Measurements from ENCODE around the gene FAAP20. TPM values are rescaled to one million over a fixed set of nuclear protein-coding genes. Genes with fewer than 3 reads are reported as not detected.

FAAP20 gene
- total and polyA plus RNA-seq, 2 experiments from 2014 or later, result 24.9 to 117 TPM

- Histone ChIP-seq H3K36me3 (replicated peaks; ENCODE audit: insufficient read depth, low read depth) (no peaks in the 10 kb centered on the region), H3K27me3 (no peaks in the 10 kb centered on the region), H2AFZ (no peak overlapping the region), H3K4me1 (ENCODE audit: insufficient read depth) (no peaks in the 10 kb centered on the region), H3K27ac (no peak overlapping the region), H3K9me3 (ENCODE audit: low read depth) (no peaks in the 10 kb centered on the region), H4K20me1 (ENCODE audit: insufficient read depth, poor library complexity, severe bottlenecking) (no peaks in the 10 kb centered on the region), H3K79me2 (no peaks in the 10 kb centered on the region), H3K9me2 (replicated peaks; ENCODE audit: insufficient read depth) (no peaks in the 10 kb centered on the region), H3K4me3 (no peak overlapping the region), H3K4me2 (no peak overlapping the region)
- TF ChIP-seq EZH2phosphoT487 (IDR thresholded peaks at IDR 0.05; ENCODE audit: low read depth, severe bottlenecking, unreplicated experiment), result no peak
- TF ChIP-seq, protein P1, sequence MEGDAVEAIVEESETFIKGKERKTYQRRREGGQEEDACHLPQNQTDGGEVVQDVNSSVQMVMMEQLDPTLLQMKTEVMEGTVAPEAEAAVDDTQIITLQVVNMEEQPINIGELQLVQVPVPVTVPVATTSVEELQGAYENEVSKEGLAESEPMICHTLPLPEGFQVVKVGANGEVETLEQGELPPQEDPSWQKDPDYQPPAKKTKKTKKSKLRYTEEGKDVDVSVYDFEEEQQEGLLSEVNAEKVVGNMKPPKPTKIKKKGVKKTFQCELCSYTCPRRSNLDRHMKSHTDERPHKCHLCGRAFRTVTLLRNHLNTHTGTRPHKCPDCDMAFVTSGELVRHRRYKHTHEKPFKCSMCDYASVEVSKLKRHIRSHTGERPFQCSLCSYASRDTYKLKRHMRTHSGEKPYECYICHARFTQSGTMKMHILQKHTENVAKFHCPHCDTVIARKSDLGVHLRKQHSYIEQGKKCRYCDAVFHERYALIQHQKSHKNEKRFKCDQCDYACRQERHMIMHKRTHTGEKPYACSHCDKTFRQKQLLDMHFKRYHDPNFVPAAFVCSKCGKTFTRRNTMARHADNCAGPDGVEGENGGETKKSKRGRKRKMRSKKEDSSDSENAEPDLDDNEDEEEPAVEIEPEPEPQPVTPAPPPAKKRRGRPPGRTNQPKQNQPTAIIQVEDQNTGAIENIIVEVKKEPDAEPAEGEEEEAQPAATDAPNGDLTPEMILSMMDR (IDR thresholded peaks at IDR 0.05; ENCODE audit: poor library complexity), result no peak
- TF ChIP-seq EZH2 (IDR thresholded peaks at IDR 0.05; ENCODE audit: borderline replicate concordance), result no peak
- DNase-seq (ENCODE audit: low spot score), result no peak
- 96% methylated on average over 19 of the region's 19 CpGs for WGBS (ENCODE audit: low lambda C conversion rate, missing lambda C conversion rate)
These were observed 48.4 kb downstream of the FAAP20 start for GRCh38 chr1:2145946-2146835.

GRCh38 chr1:2144501-2145090, 50.0 kb downstream of the FAAP20 start:
- Histone ChIP-seq H3K79me2 (peaks cover 5% of the 10 kb centered on the region), H3K4me3 (no peak overlapping the region), H4K20me1 (ENCODE audit: insufficient read depth, poor library complexity, severe bottlenecking) (no peaks in the 10 kb centered on the region), H3K36me3 (replicated peaks; ENCODE audit: insufficient read depth, low read depth) (no peaks in the 10 kb centered on the region), H3K27me3 (no peaks in the 10 kb centered on the region), H3K27ac (no peak overlapping the region), H3K4me1 (ENCODE audit: insufficient read depth) (no peaks in the 10 kb centered on the region), H3K9me2 (replicated peaks; ENCODE audit: insufficient read depth) (no peaks in the 10 kb centered on the region), H3K4me2 (no peak overlapping the region), H2AFZ (no peak overlapping the region), H3K9me3 (ENCODE audit: low read depth) (no peaks in the 10 kb centered on the region)
- 96% methylated on average over 14 of the region's 15 CpGs for WGBS (ENCODE audit: low lambda C conversion rate, missing lambda C conversion rate)
- DNase-seq (ENCODE audit: low spot score), result no peak
- TF ChIP-seq, protein P1 (IDR thresholded peaks at IDR 0.05; ENCODE audit: poor library complexity), result no peak
- TF ChIP-seq EZH2phosphoT487 (IDR thresholded peaks at IDR 0.05; ENCODE audit: low read depth, severe bottlenecking, unreplicated experiment) (no peak), EZH2 (IDR thresholded peaks at IDR 0.05; ENCODE audit: borderline replicate concordance) (no peak)

DNA sequence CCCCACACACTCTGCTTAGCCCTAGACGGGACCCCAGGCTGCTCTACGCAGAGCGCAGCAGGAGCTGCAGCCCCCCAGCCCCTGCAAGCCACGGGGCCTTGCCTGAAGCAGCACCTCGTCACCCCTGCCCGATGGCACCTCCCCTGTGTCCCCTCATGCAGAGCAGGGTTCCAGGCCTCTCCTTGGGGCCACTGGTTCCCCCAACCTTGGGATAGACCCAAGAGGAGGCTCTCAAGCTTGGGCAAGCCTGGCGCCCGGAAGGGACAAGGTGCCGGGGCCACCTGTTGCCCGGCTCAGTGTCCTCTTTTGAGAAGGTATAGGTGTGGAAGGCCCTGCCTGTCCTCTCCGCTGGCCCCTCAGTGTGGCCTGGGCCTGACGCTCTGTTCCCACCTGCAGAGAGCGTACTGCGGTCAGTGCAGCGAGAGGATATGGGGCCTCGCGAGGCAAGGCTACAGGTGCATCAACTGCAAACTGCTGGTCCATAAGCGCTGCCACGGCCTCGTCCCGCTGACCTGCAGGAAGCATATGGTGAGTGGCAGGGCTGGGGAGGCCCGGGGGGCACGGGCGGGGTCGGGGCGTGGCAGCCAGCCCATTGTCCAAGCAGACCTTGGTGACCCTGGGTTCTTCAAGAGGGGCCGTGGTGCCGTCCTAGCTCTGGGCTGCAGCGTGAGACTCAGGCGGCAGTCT, 50.6 kb downstream of the FAAP20 start:
- no peak for DNase-seq (ENCODE audit: low spot score)
- no peak overlapping the region for H3K4me3 ChIP-seq
- WGBS (ENCODE audit: low lambda C conversion rate, missing lambda C conversion rate), result 97% methylated on average over 20 of the region's 30 CpGs
- no peaks in the 10 kb centered on the region for H3K27me3 ChIP-seq
- no peak overlapping the region for H3K4me2 ChIP-seq
- H3K9me3 ChIP-seq (ENCODE audit: low read depth), result no peaks in the 10 kb centered on the region
- no peaks in the 10 kb centered on the region for H3K4me1 ChIP-seq (ENCODE audit: insufficient read depth)
- H3K9me2 ChIP-seq (replicated peaks; ENCODE audit: insufficient read depth), result no peaks in the 10 kb centered on the region
- no peak overlapping the region for H2AFZ ChIP-seq
- no peaks in the 10 kb centered on the region for H4K20me1 ChIP-seq (ENCODE audit: insufficient read depth, poor library complexity, severe bottlenecking)
- H3K27ac ChIP-seq, result no peak overlapping the region
- peaks cover 9% of the 10 kb centered on the region for H3K79me2 ChIP-seq
- TF ChIP-seq EZH2 (IDR thresholded peaks at IDR 0.05; ENCODE audit: borderline replicate concordance) (no peak), EZH2phosphoT487 (IDR thresholded peaks at IDR 0.05; ENCODE audit: low read depth, severe bottlenecking, unreplicated experiment) (no peak)
- TF ChIP-seq, protein P1 (IDR thresholded peaks at IDR 0.05; ENCODE audit: poor library complexity), result no peak
- no peaks in the 10 kb centered on the region for H3K36me3 ChIP-seq (replicated peaks; ENCODE audit: insufficient read depth, low read depth)

Data from hepatocyte (in vitro differentiated cells).